Measurements from ENCODE around the gene TSGA10.

TSGA10 gene

DNA sequence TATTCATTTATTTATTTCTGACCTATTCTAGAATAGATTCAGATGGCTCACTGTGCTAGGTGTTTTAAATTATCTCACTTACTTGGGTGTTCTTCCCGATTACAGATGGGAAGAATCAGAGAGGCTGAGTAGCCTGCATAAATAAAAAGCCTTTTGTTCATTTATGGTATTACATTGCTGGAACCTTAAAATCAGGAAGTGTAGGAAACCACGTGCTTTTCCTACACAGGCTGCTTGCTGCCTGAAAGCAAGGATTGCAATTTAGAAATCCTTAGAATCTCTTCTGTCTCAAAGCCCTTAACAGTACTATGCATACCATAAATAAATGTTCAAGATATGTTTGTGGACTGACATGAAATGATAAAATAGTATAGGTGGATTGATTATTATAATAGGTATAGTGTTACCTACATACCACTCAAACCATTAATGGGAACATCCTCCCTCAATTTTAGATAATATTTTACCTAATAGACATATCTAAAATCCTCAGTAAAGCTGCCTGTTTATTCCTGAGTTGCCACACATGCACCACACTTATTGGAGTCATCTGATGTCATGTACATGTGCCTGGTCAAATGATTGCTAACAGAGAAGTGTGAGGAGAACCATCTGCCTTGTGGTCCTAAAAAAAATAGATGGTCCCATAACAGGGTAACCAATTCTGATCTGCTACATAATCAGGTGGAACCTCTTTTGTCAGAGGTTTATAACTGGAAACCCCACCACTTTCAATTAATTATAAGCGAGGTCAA lies 86.7 kb downstream of the TSGA10 start:
- no peak for ATAC-seq
- TF ChIP-seq, protein P1, sequence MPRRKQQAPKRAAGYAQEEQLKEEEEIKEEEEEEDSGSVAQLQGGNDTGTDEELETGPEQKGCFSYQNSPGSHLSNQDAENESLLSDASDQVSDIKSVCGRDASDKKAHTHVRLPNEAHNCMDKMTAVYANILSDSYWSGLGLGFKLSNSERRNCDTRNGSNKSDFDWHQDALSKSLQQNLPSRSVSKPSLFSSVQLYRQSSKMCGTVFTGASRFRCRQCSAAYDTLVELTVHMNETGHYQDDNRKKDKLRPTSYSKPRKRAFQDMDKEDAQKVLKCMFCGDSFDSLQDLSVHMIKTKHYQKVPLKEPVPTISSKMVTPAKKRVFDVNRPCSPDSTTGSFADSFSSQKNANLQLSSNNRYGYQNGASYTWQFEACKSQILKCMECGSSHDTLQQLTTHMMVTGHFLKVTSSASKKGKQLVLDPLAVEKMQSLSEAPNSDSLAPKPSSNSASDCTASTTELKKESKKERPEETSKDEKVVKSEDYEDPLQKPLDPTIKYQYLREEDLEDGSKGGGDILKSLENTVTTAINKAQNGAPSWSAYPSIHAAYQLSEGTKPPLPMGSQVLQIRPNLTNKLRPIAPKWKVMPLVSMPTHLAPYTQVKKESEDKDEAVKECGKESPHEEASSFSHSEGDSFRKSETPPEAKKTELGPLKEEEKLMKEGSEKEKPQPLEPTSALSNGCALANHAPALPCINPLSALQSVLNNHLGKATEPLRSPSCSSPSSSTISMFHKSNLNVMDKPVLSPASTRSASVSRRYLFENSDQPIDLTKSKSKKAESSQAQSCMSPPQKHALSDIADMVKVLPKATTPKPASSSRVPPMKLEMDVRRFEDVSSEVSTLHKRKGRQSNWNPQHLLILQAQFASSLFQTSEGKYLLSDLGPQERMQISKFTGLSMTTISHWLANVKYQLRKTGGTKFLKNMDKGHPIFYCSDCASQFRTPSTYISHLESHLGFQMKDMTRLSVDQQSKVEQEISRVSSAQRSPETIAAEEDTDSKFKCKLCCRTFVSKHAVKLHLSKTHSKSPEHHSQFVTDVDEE (CRISPR knock-in tag; IDR thresholded peaks at IDR 0.05), result no peak

- ATAC-seq, result peak; percentile 99
- no peak for TF ChIP-seq CSRNP3 (CRISPR knock-in tag; IDR thresholded peaks at IDR 0.05)
- TF ChIP-seq, protein P2, sequence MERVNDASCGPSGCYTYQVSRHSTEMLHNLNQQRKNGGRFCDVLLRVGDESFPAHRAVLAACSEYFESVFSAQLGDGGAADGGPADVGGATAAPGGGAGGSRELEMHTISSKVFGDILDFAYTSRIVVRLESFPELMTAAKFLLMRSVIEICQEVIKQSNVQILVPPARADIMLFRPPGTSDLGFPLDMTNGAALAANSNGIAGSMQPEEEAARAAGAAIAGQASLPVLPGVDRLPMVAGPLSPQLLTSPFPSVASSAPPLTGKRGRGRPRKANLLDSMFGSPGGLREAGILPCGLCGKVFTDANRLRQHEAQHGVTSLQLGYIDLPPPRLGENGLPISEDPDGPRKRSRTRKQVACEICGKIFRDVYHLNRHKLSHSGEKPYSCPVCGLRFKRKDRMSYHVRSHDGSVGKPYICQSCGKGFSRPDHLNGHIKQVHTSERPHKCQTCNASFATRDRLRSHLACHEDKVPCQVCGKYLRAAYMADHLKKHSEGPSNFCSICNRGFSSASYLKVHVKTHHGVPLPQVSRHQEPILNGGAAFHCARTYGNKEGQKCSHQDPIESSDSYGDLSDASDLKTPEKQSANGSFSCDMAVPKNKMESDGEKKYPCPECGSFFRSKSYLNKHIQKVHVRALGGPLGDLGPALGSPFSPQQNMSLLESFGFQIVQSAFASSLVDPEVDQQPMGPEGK (CRISPR knock-in tag; IDR thresholded peaks at IDR 0.05; ENCODE audit: borderline replicate concordance), result no peak
- no peak for TF ChIP-seq RARB (CRISPR knock-in tag; IDR thresholded peaks at IDR 0.05)
- no peak for TF ChIP-seq SNAI2 (CRISPR knock-in tag; IDR thresholded peaks at IDR 0.05)
- no peak for TF ChIP-seq ARNTL (CRISPR knock-in tag; IDR thresholded peaks at IDR 0.05; ENCODE audit: borderline replicate concordance, low read depth)
- TF ChIP-seq TOX (CRISPR knock-in tag; IDR thresholded peaks at IDR 0.05; ENCODE audit: borderline replicate concordance), result no peak
- no peak for TF ChIP-seq CSDC2 (CRISPR knock-in tag; IDR thresholded peaks at IDR 0.05)
- TF ChIP-seq ZNF565 (CRISPR knock-in tag; conservative IDR thresholded peaks at IDR 0.05; ENCODE audit: low read depth), result no peak
- TF ChIP-seq ESRRG (CRISPR knock-in tag; IDR thresholded peaks at IDR 0.05), result no peak
- TF ChIP-seq, protein P3, sequence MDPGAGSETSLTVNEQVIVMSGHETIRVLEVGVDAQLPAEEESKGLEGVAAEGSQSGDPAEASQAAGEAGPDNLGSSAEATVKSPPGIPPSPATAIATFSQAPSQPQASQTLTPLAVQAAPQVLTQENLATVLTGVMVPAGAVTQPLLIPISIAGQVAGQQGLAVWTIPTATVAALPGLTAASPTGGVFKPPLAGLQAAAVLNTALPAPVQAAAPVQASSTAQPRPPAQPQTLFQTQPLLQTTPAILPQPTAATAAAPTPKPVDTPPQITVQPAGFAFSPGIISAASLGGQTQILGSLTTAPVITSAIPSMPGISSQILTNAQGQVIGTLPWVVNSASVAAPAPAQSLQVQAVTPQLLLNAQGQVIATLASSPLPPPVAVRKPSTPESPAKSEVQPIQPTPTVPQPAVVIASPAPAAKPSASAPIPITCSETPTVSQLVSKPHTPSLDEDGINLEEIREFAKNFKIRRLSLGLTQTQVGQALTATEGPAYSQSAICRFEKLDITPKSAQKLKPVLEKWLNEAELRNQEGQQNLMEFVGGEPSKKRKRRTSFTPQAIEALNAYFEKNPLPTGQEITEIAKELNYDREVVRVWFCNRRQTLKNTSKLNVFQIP (CRISPR knock-in tag; IDR thresholded peaks at IDR 0.05; ENCODE audit: borderline replicate concordance, low read depth), result no peak
- TF ChIP-seq OSR1 (CRISPR knock-in tag; IDR thresholded peaks at IDR 0.05), result no peak
- no peak for TF ChIP-seq ZNF8 (CRISPR knock-in tag; IDR thresholded peaks at IDR 0.05)
- TF ChIP-seq, protein P1 (CRISPR knock-in tag; IDR thresholded peaks at IDR 0.05), result no peak
- no peak for TF ChIP-seq BACH2 (CRISPR knock-in tag; IDR thresholded peaks at IDR 0.05; ENCODE audit: borderline replicate concordance)
- no peak for TF ChIP-seq ZFP3 (CRISPR knock-in tag; IDR thresholded peaks at IDR 0.05)
- no peak for TF ChIP-seq TCF4 (CRISPR knock-in tag; IDR thresholded peaks at IDR 0.05; ENCODE audit: borderline replicate concordance)
- no peak for TF ChIP-seq GLIS3 (CRISPR knock-in tag; IDR thresholded peaks at IDR 0.05)
- no peak for TF ChIP-seq ZC3H10 (CRISPR knock-in tag; IDR thresholded peaks at IDR 0.05)
- TF ChIP-seq PPARA (CRISPR knock-in tag; IDR thresholded peaks at IDR 0.05; ENCODE audit: borderline replicate concordance), result no peak
- no peak for TF ChIP-seq ZFP30 (CRISPR knock-in tag; IDR thresholded peaks at IDR 0.05)
These were observed 88.4 kb downstream of the TSGA10 start for GRCh38 chr2:99066075-99066958.

All from SK-N-SH treated with all-trans-retinoic acid at 6 μM for 48 hours (cell line).